GM23338 (cell line): ENCODE results near the gene IFTAP. TPM values are rescaled to one million over a fixed set of nuclear protein-coding genes. Genes with fewer than 3 reads are reported as not detected.

ENCODE experiments used
- ATAC-seq: fragments of 200-7000 bp; cut with Tn5 transposase; 3 replicates; pipeline ENCODE4 v1.9.1; 2020
- DNase-seq: peaks from one replicate; pipeline ENCODE4 v3.0.0-alpha.2; 2015; ENCODE audit warnings: low spot score
- H2AFZ ChIP-seq: fragments of 200-600 bp; sonication (generic); 2 replicates; pipeline ENCODE4 v1.8.0; 2016; ENCODE audit warnings: antibody characterized with exemption, mild to moderate bottlenecking, moderate library complexity
- H3F3A ChIP-seq: fragments of 200-600 bp; sonication (generic); replicated peaks from 2 replicates; pipeline ENCODE4 v1.8.0; 2017; ENCODE audit warnings: antibody characterized with exemption, mixed run types, low read depth
- H3K27ac ChIP-seq: fragments of 200-600 bp; sonication (generic); 2 replicates; pipeline ENCODE4 v1.6.1; 2016; ENCODE audit warnings: low read depth
- H3K27me3 ChIP-seq: fragments of 200-600 bp; sonication (generic); 2 replicates; pipeline ENCODE4 v1.8.0; 2016; ENCODE audit warnings: mild to moderate bottlenecking, mixed run types, moderate library complexity; ENCODE audit not compliant: insufficient read depth
- H3K36me3 ChIP-seq: fragments of 200-600 bp; sonication (generic); 2 replicates; pipeline ENCODE4 v1.8.0; 2016; ENCODE audit warnings: mild to moderate bottlenecking; ENCODE audit not compliant: insufficient read depth
- H3K4me1 ChIP-seq: fragments of 200-600 bp; sonication (generic); 2 replicates; pipeline ENCODE4 v1.8.0; 2016; ENCODE audit warnings: mild to moderate bottlenecking, moderate library complexity; ENCODE audit not compliant: insufficient read depth
- H3K4me2 ChIP-seq: fragments of 200-600 bp; sonication (generic); 2 replicates; pipeline ENCODE4 v1.7.1; 2017; ENCODE audit warnings: mixed run types
- H3K4me3 ChIP-seq: fragments of 200-600 bp; sonication (generic); 2 replicates; pipeline ENCODE4 v1.6.1; 2016; ENCODE audit warnings: mixed run types
- H3K79me2 ChIP-seq: fragments of 200-600 bp; sonication (generic); replicated peaks from 2 replicates; pipeline ENCODE4 v1.8.0; 2017; ENCODE audit warnings: mild to moderate bottlenecking; ENCODE audit not compliant: insufficient read depth
- H3K9me2 ChIP-seq: fragments of 200-600 bp; sonication (generic); 2 replicates; pipeline ENCODE4 v1.8.0; 2017; ENCODE audit not compliant: insufficient read depth
- H4K20me1 ChIP-seq: fragments of 200-600 bp; sonication (generic); replicated peaks from 2 replicates; pipeline ENCODE4 v1.8.0; 2017; ENCODE audit warnings: mild to moderate bottlenecking; ENCODE audit not compliant: insufficient read depth
- H3K27ac Mint-ChIP-seq: 2 replicates; pipeline ENCODE4 v1.8.0; 2020; ENCODE audit warnings: inconsistent platforms, mild to moderate bottlenecking, moderate library complexity, mixed read lengths
- H3K27me3 Mint-ChIP-seq: 3 replicates; pipeline ENCODE4 v1.8.0; 2022; ENCODE audit warnings: low read depth, mild to moderate bottlenecking, moderate library complexity, mixed read lengths, inconsistent platforms; ENCODE audit not compliant: insufficient read depth, poor library complexity
- H3K36me3 Mint-ChIP-seq: 3 replicates; pipeline ENCODE4 v1.8.0; 2021; ENCODE audit warnings: low read depth, mild to moderate bottlenecking, inconsistent platforms, moderate library complexity, mixed read lengths
- H3K4me1 Mint-ChIP-seq: 3 replicates; pipeline ENCODE4 v1.8.0; 2020; ENCODE audit warnings: mild to moderate bottlenecking, inconsistent platforms, mixed read lengths
- H3K4me3 Mint-ChIP-seq: 3 replicates; pipeline ENCODE4 v1.8.0; 2021; ENCODE audit warnings: moderate library complexity, mild to moderate bottlenecking, inconsistent platforms, mixed read lengths
- H3K9me3 Mint-ChIP-seq: 3 replicates; pipeline ENCODE4 v1.8.0; 2020; ENCODE audit warnings: moderate library complexity, mild to moderate bottlenecking, inconsistent platforms, mixed read lengths
- EZH2 ChIP-seq: fragments of 200-600 bp; sonication (generic); IDR thresholded peaks from one replicate; pipeline ENCODE4 v1.8.0; 2017; ENCODE audit warnings: antibody characterized with exemption, mild to moderate bottlenecking, low read depth; ENCODE audit not compliant: unreplicated experiment
- NANOG ChIP-seq: IDR thresholded peaks from 2 replicates; pipeline ENCODE4 v1.6.1; 2016; ENCODE audit warnings: antibody characterized with exemption, borderline replicate concordance
- POLR2AphosphoS5 ChIP-seq: IDR thresholded peaks from 2 replicates; pipeline ENCODE4 v1.6.1; 2016; ENCODE audit warnings: antibody characterized with exemption, low read depth
- ZNF114 ChIP-seq: fragments of 250-450 bp; sonication (Bioruptor Pico); IDR thresholded peaks from 2 replicates; pipeline ENCODE4 v1.5.0; 2020; ENCODE audit warnings: mild to moderate bottlenecking, moderate library complexity
- ZNF331 ChIP-seq: fragments of 250-450 bp; sonication (Bioruptor Pico); IDR thresholded peaks from 2 replicates; pipeline ENCODE4 v1.5.0; 2020; ENCODE audit warnings: low read depth, mild to moderate bottlenecking, moderate library complexity
- ZNF462 ChIP-seq: fragments of 250-450 bp; sonication (Bioruptor Pico); IDR thresholded peaks from 2 replicates; pipeline ENCODE4 v1.5.0; 2020; ENCODE audit warnings: mild to moderate bottlenecking, moderate library complexity
- polyA plus RNA-seq: library from polyadenylated mRNA; unstranded; fragments of >200 nt; fragmentation: Nextera tagmentation; extraction: Ambion mirVana; gene quantifications from 2 replicates; pipeline ENCODE4 v1.2.1, GENCODE V29; 2016
- total RNA-seq: library from RNA; depleted of rRNA; stranded (reverse); fragments of >200 nt; shearing (Covaris generic); gene quantifications from 2 replicates; pipeline ENCODE4 v1.2.3, GENCODE V29; 2014

The IFTAP gene
- total and polyA plus RNA-seq, 2 experiments from 2014 or later = 17.1 to 39.1 TPM

- no peak for TF ChIP-seq ZNF462 (CRISPR knock-in tag)
Measured at GRCh38 chr11:36569095-36569494, 25.2 kb upstream of the IFTAP start (continued).

- H3K4me1 ChIP-seq = no peaks in the 10 kb centered on the region
- H3K9me3 Mint-ChIP-seq = no peaks in the 10 kb centered on the region; the same call in 2 of the 3 replicates
- no peak overlapping the region for H3K27ac Mint-ChIP-seq
- H3K27ac ChIP-seq = no peak overlapping the region
- H3K4me2 ChIP-seq = no peak overlapping the region
- H3K4me3 Mint-ChIP-seq = no peak overlapping the region
- H3K79me2 ChIP-seq = no peaks in the 10 kb centered on the region
- no peaks in the 10 kb centered on the region for H3K4me1 Mint-ChIP-seq
- DNase-seq = no peak
- H3F3A ChIP-seq = no peaks in the 10 kb centered on the region
- H3K4me3 ChIP-seq = no peak overlapping the region
- ATAC-seq = no peak
- no peak overlapping the region for H2AFZ ChIP-seq
- H3K27me3 ChIP-seq = no peaks in the 10 kb centered on the region
- H3K27me3 Mint-ChIP-seq = no peaks in the 10 kb centered on the region
- H3K36me3 Mint-ChIP-seq = no peaks in the 10 kb centered on the region; the same call in 2 of the 3 replicates
- H3K9me2 ChIP-seq = no peaks in the 10 kb centered on the region
- no peaks in the 10 kb centered on the region for H4K20me1 ChIP-seq
- no peaks in the 10 kb centered on the region for H3K36me3 ChIP-seq
- TF ChIP-seq ZNF331 = no peak
- TF ChIP-seq ZNF114 (CRISPR knock-in tag) = no peak
- TF ChIP-seq EZH2 = no peak
- no peak for TF ChIP-seq NANOG
Measured at GRCh38 chr11:36574486-36574885, 19.8 kb upstream of the IFTAP start.

GRCh38 chr11:36577373-36577772 lies 16.9 kb upstream of the IFTAP start:
- Histone ChIP-seq H3K79me2 (no peaks in the 10 kb centered on the region), H3K9me2 (no peaks in the 10 kb centered on the region), H4K20me1 (no peaks in the 10 kb centered on the region), H3K27me3 (no peaks in the 10 kb centered on the region), H2AFZ (no peak overlapping the region), H3K4me1 (no peaks in the 10 kb centered on the region), H3K4me2 (no peak overlapping the region), H3K4me3 (no peak overlapping the region), H3F3A (no peaks in the 10 kb centered on the region), H3K27ac (no peak overlapping the region), H3K36me3 (peaks cover 2% of the 10 kb centered on the region; the same call in 1 of the 2 replicates)
- Mint-ChIP-seq H3K4me1 (no peaks in the 10 kb centered on the region), H3K36me3 (peaks cover 14% of the 10 kb centered on the region), H3K9me3 (peaks cover 20% of the 10 kb centered on the region), H3K4me3 (no peak overlapping the region), H3K27me3 (peaks cover 3% of the 10 kb centered on the region), H3K27ac (no peak overlapping the region)
- DNase-seq = no peak
- no peak for ATAC-seq
- TF ChIP-seq ZNF462 (CRISPR knock-in tag) (no peak), POLR2AphosphoS5 (no peak)
